ENCODE data around the gene FBXO7. TPM values are rescaled to one million over a fixed set of nuclear protein-coding genes. Genes with fewer than 3 reads are reported as not detected.

Gene FBXO7
- total and polyA plus RNA-seq, 9 of the 15 experiments (the other 6 are each of a cell fraction or from before 2014, with no cell fraction given): 34.0 to 162 (median 85.2) TPM

DNA sequence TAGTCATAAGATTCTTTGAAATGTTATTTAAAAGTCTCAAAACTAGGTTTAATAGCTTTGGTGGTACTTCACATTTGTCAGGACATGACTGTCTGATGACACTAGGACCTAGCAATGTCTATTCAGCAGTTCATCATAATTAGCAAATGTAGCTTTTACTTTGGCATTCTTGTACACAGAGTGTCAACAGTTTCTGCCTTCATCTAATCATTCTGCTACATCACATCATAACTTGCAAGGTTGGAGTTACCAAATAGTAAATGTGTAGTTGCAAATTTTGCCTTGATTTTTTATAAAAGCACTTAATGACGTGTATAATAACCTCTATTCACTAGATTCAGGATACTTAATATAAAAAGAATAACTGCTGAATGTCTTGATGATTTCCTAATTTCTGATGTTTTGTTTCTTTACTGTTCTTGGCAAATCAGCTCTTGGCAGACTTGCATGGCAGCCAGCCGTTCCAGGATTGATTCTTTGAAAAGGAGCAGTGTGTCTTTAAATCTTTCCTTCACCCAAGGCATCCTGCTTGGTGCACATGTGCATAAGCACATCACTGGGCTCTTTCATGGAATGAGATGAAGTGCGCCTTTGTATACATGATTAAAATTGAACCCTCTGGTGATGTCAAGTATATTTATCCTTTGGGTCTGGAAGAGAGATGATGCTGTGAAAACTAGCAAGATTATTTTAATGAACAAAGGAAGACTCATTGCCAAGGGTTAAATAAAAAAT, 12.2 kb downstream of the FBXO7 start (continued):
- TF ChIP-seq, protein P1, sequence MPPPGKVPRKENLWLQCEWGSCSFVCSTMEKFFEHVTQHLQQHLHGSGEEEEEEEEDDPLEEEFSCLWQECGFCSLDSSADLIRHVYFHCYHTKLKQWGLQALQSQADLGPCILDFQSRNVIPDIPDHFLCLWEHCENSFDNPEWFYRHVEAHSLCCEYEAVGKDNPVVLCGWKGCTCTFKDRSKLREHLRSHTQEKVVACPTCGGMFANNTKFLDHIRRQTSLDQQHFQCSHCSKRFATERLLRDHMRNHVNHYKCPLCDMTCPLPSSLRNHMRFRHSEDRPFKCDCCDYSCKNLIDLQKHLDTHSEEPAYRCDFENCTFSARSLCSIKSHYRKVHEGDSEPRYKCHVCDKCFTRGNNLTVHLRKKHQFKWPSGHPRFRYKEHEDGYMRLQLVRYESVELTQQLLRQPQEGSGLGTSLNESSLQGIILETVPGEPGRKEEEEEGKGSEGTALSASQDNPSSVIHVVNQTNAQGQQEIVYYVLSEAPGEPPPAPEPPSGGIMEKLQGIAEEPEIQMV (tag; conservative IDR thresholded peaks at IDR 0.05; ENCODE audit: low read depth): no peak
- TF ChIP-seq, protein P2, sequence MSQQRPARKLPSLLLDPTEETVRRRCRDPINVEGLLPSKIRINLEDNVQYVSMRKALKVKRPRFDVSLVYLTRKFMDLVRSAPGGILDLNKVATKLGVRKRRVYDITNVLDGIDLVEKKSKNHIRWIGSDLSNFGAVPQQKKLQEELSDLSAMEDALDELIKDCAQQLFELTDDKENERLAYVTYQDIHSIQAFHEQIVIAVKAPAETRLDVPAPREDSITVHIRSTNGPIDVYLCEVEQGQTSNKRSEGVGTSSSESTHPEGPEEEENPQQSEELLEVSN (IDR thresholded peaks at IDR 0.05; ENCODE audit: borderline replicate concordance in 1 of 2, extremely low read depth in 1 of 2, insufficient read depth in 1 of 2, insufficient read length in 1 of 2, low read depth in 1 of 2, low read length in 1 of 2, poor library complexity in 1 of 2, severe bottlenecking in 1 of 2): no peak
- TF ChIP-seq BDP1 (IDR thresholded peaks at IDR 0.05; ENCODE audit: insufficient read depth, insufficient read length) (no peak), ZNF253 (CRISPR knock-in tag; conservative IDR thresholded peaks at IDR 0.05) (no peak), SRF (CRISPR knock-in tag; IDR thresholded peaks at IDR 0.05) (no peak), JUNB (CRISPR knock-in tag; conservative IDR thresholded peaks at IDR 0.05) (no peak), NR2C2 (CRISPR knock-in tag; IDR thresholded peaks at IDR 0.05) (no peak), NR2C2 (tag; IDR thresholded peaks at IDR 0.05) (no peak), RFX5 (IDR thresholded peaks at IDR 0.05; ENCODE audit: low read depth, low read length) (no peak), TGIF2 (CRISPR knock-in tag; IDR thresholded peaks at IDR 0.05) (no peak)
- TF ChIP-seq, protein P3, sequence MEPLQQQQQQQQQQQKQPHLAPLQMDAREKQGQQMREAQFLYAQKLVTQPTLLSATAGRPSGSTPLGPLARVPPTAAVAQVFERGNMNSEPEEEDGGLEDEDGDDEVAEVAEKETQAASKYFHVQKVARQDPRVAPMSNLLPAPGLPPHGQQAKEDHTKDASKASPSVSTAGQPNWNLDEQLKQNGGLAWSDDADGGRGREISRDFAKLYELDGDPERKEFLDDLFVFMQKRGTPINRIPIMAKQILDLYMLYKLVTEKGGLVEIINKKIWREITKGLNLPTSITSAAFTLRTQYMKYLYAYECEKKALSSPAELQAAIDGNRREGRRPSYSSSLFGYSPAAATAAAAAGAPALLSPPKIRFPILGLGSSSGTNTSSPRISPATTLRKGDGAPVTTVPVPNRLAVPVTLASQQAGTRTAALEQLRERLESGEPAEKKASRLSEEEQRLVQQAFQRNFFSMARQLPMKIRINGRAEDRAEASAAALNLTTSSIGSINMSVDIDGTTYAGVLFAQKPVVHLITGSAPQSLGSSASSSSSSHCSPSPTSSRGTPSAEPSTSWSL (CRISPR knock-in tag; IDR thresholded peaks at IDR 0.05; ENCODE audit: borderline replicate concordance): no peak
